Ishikawa (cell line): ENCODE data around the gene ABCC3.

Source experiments
- CREB1 ChIP-seq: IDR thresholded peaks from 2 replicates; pipeline ENCODE4 v1.6.1; 2012; ENCODE audit warnings: low read depth
- TAF1 ChIP-seq: IDR thresholded peaks from 2 replicates; pipeline ENCODE4 v1.6.1; 2012; ENCODE audit warnings: low read depth, mild to moderate bottlenecking
- YY1 ChIP-seq: IDR thresholded peaks from 2 replicates; pipeline ENCODE4 v1.6.1; 2012; ENCODE audit warnings: low read depth

DNA sequence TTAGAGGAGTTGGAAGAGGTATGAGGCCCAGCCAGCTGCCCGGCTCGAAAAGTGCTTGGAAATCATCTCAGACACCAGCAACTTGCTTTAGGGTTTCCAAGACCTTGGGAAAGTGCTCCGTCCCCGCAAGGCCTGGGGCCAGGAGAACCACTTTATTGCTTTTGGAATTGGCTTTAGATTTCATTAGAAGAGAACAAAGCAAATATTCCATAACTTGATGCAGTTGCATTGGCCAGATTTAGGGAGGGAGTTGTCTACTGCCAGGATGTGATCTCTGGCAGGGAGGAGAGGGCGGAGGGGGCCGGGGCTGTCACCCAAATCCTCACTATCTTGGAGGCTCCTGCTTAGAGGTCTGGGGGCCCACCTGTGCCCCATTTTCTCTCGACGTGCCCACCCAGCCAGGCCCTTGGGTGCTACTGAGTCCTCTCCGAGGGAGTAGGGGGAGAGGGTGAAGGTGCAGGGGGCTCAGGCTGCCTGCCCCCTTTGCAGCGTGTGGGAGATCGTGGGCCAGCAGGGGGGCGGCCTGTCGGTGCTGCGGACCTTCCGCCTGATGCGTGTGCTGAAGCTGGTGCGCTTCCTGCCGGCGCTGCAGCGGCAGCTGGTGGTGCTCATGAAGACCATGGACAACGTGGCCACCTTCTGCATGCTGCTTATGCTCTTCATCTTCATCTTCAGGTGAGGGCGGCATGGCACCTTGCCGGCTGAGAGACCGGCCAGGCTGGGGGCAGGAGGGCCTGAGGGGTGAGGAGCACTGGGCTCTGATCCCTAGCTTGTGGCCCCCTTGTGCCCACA lies 43.5 kb upstream of the ABCC3 start:
- TF ChIP-seq YY1 (no peak), TAF1 (no peak), CREB1 (no peak)
